Vagina (tissue), 2 donors: ENCODE results near the gene FAM25G.

Source experiments
- CTCF ChIP-seq, 3 experiments: fragments of 450-650 bp in 2 of 3; fragments of 200-600 bp in 1 of 3; sonication (generic) in 1 of 3; IDR thresholded peaks; one replicate each; pipeline ENCODE4 v1.5.1; 2017 to 2019; ENCODE audit warnings: antibody characterized with exemption in 3 of 3, mild to moderate bottlenecking in 2 of 3, moderate library complexity in 2 of 3
- POLR2A ChIP-seq, 2 donors: fragments of 450-650 bp; IDR thresholded peaks; one replicate each; pipeline ENCODE4 v1.6.1; 2017; ENCODE audit warnings: antibody characterized with exemption in 2 of 2, mild to moderate bottlenecking in 2 of 2, moderate library complexity in 2 of 2
- POLR2AphosphoS5 ChIP-seq, 2 donors: sonication (generic); formaldehyde crosslinking; IDR thresholded peaks; one replicate each; pipeline ENCODE4 v1.9.0; 2017; ENCODE audit warnings: antibody characterized with exemption in 2 of 2, mild to moderate bottlenecking in 2 of 2, low read depth in 1 of 2; ENCODE audit not compliant: insufficient read depth in 1 of 2

GRCh38 chr10:47452495-47453140 is 38.9 kb downstream of the FAM25G start:
- TF ChIP-seq POLR2A (IDR thresholded peaks at IDR 0.05) (no peak), POLR2AphosphoS5 (IDR thresholded peaks at IDR 0.05; ENCODE audit: insufficient read depth in 1 of 2, low read depth in 1 of 2) (no peak), CTCF (IDR thresholded peaks at IDR 0.05) (no peak)
